Stimulated activated CD4-positive, alpha-beta T cell treated with anti-CD3 and anti-CD28 coated beads, TNF-alpha, amount 100 ng/mL, for 1 hour (primary cell): ENCODE results near the gene TMED3.
"Not testable (repeated sequence)": the region's sequence is repeated elsewhere in the genome, so short reads cannot be mapped to it uniquely, and the experiment has no call there.

Experiments
- DNase-seq, 3 donors: peaks; one replicate each; pipeline ENCODE4 v3.0.0-alpha.2; 2020; ENCODE audit warnings: low read depth in 3 of 3, low spot score in 1 of 3

The TMED3 gene

DNA sequence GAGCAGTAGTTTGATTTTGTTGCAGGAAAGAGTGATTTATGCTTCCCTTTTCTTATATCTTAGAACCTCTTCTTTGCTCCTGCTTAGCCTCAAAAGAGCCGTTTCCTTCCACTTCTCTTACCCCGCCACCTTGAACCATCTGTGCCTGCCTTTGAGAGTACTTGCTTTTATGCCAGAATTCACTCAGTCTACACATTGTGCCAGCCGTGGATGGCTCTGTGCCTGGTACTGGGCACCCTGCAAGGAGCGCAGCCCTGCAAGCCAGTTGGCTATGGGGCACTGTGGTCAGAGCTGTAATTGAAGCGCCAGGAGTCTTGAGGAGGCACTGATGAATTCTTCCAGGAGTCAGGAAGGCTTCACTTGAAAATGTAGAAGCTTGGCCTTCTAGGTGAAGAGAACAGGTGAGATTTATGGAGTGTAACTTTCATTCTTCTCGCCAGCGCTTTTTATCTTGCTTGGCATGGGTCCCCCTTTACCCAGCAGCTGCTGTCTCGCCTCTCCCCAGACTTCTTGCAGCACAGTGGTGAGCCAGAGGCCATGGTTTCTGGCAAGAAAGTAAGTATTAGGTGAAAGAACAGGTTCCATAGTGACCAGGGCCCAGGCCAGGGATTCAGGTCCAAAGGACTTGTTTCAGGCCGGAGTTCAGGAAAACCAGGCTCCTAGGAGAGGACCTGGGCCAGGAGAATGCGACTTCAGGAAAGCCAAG, 4.9 kb downstream of the TMED3 start:
- DNase-seq, result no peak

DNA sequence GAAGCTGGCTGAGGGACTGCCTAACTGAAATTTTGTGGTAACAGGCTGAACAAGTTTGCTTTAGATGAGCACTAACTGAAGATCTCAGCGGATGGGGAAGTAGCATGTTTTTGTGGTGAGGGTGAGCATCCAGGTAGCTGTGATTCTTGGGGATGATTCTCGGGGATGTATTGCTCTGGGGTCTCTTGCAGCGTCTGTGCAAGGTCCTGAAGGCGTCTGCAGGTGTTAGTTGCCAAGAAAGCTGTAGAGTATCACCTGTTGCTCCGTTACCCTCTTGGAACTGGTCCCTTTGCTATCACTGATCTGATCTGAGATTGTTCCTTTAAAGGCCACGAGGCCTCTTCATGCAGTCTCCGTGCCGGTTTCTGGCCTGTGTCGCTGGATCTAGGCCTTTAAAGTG, 6.0 kb downstream of the TMED3 start:
- DNase-seq, result no peak

DNA sequence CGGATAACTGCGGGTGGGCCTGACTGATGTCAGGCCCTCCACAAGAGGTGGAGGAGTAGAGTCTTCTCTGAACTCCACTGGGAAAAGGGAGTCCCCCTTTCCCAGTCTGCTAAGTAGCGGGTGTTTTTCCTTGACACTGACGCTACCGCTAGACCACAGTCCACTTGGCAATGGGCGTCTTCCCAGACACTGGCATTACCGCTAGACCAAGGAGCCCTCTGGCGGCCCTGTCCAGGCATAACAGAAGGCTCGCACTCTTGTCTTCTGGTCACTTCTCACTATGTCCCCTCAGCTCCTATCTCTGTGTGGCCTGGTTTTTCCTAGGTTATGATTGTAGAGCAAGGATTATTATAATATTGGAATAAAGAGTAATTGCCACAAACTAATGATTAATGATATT, 9.1 kb downstream of the TMED3 start:
- DNase-seq, result not testable (repeated sequence)

DNA sequence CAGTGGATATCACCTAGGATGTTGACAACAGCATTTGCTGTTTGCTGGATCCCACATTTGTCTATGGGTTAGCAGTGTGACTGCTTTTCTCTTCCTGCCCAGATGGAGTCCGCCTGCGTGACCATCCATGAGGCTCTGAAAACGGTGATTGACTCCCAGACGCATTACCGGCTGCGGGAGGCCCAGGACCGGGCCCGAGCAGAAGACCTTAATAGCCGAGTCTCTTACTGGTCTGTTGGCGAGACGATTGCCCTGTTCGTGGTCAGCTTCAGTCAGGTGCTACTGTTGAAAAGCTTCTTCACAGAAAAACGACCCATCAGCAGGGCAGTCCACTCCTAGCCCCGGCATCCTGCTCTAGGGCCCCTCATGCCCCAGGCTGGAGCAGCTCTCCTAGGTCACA, 11.0 kb downstream of the TMED3 start:
- no peak for DNase-seq

DNA sequence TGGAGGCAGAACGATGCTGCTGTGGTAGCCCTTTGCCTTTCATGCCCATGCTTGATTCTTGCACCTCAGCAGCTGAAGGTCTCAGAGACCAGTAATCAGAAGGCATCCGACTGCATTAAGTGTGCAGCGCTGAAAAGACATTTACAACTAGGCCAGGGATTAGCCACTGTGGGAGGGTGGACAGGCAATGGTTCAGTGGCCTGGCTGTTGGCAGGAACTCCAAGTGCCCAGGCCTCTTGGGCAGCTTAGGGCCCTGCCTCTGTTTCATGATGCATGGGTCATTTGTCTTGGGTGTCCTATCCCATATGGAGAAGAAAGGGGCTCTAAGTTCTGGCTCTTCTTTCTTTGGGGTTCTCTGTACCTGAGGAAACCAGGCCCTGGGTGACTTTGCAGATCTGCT, 11.4 kb downstream of the TMED3 start:
- no peak for DNase-seq

DNA sequence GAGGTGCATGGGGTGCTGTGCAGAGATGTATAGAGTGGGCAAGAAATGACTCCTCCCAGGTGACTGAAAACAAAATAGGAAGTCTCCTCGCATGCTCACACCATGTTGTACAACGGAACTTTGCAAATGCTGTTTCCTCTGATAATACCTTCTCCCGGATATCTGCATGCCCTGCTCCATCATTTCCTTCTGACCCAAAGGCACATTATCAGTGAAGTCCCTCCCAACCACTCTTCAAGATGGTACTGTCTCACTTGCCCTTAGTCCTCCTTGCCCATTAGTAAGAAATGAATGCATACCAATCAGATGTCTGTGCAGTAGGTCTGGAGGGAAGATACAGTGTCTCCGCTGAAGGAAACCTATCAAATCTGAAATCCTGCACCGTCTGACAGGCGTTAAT, 12.0 kb downstream of the TMED3 start:
- DNase-seq, result no peak

DNA sequence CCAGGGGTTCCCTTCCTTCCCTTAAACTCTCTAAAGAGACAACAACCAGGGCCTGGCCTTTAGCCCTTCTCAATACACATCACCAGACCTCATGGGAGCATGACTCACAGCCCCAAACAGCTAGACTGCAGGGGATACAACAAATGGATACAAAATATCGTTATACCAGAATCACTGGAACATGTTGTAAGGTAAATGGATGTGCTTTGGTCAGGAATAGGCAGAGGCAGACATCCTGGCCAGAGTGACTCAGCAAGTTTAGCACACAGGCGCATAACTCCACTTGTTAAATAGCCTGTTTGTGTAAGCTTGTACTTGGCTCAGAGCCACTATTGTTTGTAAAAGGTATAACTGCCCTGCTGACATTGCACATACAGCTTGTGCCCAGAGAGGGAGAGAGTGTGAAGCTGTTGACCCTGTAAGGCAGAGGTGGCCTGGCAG, 18.3 kb downstream of the TMED3 start:
- no peak for DNase-seq

DNA sequence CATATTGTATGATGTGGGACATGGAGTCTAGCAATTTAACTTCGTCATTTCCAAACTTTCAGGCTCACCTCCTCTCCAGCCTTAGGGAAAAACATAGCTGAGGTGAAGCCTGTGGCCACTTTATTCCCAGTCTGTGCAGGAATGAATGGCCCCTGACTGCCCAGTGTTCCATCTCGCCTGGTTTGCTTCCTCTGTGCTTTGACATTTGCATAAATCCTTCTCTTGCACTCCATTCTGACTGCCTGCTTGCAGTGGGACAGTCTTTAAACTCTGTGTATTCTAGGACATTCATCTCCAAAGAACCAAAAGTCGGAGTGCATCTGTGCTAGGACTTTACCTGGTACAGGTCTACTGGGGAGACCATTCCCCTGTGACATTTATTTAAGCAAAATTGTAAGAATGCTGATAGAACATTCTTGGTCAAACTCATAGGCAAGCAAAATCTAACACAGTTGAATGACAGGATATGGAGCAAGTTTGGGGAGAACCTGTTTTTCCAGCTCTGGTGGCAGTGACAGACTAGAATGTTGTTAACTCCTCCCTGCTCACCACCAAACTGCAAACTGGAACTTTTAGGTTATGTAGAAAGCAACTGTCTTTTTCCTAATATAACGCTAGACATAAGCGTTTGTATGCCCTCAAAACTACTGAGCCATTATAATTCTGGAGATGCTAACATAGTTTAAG, 22.1 kb downstream of the TMED3 start:
- no peak for DNase-seq

DNA sequence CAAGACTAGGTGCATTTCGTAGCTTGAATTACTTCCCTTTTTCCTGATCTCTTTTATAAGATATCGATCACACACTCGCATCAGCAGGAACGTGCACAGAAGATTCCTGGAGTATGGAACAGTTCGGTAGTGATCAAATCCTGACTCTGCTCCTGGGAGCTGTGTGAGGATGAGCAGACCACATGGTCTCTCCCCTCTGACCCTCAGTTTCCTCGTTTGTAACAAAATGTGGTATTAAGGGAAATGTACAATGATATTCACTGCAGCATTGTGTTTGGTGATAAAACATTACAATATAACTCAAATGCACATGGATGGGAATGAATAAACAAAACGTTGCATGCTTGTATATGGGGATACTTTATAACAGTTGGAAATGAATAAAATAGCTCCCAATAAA, 26.7 kb downstream of the TMED3 start:
- DNase-seq, result no peak

DNA sequence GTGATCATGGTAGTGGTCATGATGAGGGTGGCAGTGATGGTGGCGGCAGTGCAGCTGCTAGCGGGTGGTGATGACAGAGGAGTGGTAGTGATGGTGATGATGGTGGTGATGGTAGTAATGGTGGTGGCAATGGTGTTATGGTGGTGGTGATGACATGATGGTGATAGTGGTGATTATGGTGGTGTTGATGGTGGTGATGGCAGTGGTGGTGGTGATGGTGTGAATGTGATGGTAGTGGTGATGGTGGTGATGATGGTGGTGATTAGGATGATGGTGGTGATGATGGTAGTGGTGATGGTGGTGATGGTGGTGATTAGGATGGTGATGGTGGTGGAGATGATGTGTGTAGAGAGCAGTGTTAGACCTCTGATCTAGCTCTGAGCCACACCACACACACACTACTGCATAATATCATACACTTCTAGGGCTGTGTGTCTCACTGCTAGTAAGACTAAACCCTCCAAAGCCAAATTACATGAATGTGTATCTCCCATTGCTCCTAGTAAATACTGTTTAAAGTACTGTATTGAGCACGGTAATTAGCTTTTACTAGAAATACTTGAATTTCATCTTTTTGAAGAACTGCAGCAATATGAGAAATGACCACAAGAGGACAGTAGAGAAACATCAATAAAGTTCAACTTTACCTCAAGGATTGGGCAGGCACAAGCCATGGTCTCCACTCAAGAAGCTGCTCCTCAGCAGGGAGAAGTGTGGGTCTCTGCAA, 28.8 kb downstream of the TMED3 start:
- no peak for DNase-seq

DNA sequence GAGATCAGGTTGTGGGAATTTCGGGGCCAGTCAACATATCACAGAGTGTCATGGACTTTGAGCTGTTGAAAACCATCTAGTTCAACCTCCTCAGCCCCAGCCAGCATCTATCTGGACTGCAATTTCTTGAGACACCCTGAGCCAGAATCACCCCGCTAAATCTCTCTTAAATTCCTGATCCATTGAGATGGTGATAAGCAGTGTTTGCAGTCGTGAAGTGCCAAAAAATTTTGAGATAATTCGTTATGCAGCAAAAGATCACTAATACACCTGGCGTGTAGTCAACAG, 29.3 kb downstream of the TMED3 start:
- DNase-seq, result no peak

DNA sequence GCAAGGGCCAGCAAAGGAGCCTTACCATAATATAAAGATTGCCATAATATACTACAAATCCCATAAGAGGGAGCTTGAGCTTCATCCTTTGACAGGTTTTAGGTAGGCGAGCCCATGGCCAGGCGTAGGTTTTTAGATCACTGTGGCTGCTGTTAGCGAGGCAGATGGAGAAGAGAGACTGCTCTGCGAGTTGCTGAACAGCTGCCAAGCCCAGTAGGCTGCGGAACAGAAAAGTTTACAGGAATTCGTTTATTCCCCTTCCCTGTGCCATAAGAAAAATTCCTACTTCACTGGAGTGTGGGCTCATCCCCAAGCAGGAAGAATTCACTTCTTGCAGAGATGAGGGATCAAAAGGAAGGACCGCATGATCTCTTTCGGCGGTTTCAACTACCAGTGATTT, 30.5 kb downstream of the TMED3 start:
- DNase-seq, result no peak

DNA sequence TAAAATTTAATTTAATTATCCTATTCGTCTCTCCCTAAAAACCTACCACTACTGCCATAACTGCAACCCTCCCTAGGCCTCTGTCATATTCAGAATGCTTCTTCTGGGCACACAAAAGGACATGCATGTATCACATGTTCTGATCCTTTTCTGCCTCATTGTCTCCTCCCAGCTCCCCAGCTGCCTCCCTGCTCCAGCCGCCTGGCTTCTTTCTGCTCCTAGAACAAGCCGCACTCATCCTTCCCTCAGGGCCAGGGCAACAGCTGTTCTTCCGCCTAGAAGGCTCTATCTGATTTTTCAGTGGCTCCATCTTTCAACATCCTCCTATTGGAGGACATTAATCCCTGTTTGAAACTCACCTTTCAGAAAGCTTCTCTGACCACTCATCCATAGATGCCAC, 38.6 kb downstream of the TMED3 start:
- DNase-seq, result no peak

DNA sequence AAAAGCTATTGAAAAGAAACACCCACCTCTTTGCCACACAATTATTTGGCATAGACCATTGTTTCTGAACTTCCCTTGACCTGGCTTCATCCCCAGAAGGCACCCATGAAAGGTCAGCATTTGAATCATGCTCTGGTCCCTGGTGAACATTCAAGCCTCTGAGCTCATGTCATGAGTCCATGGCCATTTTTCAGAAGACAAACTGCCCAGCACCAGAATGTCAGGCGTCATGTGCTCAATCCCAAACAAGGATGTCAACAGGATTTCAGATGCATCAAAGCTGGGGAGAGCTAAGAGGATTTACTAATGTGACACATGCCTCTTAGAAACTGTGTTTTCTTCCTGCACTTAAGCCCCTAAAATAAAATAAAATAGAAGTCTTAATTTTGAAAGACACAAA, 41.3 kb downstream of the TMED3 start:
- DNase-seq, result no peak

DNA sequence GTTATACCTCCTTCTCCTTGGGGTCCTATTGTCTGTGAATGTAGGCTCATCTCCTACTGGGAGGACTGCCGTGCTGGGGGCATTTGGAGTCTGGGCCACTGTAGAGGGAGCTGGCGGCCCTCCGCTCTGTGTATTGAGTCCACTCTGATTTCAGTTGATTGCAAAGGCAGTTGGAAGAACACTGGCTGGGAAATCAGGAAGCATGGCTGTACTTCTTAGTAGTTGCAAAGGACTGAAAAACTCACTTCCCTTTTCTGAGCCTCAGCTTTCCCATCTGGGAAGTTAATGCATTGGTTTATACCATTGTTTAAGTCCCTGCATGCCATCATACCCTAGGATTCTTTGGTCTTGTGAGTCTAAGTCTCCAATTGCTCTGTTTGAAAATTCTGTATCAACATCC, 46.7 kb downstream of the TMED3 start:
- no peak for DNase-seq

DNA sequence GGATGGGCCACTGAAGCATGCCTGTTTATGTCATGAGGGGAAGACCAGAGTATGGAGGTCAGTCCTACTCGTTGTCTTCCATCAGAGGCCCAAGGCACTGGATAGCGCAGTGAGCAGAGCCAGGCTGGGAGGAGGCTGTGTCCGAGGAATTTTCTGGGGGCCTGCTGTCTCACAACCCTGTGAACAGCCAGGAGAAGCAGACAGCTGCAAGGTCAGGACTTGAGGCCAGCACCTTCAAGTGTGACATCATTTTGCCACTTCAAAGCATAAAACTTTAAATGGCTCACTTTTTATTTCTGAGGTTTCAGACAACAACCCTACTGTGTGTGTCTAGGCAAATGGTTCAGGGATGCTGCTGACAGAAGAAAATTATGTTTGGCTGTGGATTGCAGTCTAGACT, 47.2 kb downstream of the TMED3 start:
- no peak for DNase-seq

DNA sequence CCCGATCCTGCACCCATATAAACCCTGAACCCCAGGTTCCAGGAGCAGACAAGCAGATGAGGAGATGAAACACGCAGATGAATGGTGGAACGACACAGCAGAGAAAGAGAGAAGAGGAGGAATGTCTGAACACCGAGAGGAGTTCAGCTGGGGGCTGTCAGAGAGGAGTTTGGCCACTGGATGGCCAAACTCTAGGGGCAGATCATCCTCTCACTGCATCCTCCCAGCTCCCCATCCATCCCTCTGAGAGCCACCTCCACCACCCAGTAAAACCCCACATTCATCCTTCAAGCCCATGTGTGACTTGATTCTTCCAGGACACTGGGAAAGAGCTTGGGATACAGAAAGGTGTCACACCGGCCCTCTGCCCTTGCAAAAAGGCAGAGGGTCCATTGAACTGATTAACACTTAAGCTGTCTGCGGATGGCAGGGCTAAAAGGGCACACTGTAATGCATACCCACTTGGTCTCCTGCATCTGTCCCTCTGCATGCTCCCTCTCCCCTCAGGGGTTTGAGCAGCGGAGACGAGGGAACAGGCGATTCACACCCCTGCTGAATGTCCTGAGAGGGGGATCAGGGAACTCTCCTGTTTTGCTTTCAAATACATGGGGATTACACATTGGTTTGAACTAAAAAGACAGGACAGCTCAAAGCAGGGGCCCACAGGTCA, 53.8 kb downstream of the TMED3 start:
- no peak for DNase-seq

DNA sequence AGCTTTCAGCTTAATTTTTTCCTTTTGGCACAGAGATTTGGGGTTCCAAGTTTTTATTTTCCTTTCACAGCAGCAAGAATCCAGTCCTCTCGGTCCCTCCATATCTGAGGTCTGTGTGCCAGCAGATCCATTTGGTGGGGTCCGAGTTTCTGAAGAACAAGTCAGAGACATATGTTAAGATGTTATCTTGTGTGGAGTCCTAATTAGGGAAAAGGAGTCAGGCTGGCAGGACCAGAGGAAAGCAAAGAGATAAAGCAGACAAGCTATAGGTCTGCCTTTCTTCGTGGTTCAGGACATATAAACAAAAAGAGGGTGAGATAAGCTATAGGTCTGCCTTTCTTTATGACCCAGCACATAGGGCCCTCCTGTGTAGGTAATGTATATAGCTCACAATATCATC, 54.9 kb downstream of the TMED3 start:
- no peak for DNase-seq

DNA sequence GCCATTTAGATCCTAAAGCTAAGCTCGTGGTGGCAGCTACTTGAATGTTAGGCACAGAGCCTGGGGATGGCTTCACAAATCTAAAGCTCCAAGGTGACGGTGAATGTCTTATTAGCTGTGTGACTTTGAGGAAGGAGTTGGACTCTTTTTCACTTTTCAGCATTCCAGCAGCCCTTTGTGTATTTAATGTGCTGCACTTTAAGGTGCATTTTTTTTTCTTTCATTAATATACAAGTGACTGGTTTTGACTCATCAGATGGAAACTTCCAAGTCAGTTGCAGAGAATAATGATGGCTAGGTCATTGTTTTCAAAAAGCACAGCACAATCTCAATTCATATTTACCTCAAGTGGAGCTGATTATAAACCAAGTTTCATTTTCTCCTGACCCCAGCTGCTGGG, 55.8 kb downstream of the TMED3 start:
- DNase-seq, result no peak

DNA sequence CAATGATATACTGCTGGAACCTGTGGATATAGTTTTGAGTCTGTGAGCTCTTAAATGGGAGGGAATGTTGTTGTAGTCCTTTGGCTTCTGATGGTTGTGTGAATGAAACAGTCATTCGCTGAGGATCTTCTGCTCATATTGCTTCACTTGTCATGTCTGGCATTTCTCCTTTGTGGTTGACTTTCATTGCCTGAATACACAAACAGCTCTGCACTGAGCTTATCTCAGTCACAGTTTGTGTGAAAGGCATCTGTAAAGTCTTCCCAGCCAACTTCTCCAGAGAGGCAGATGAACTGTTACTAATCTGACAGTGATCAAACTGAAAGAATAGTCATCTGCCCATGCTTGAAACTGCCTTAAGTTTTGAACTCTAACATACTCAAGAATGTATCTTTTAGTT, 59.8 kb downstream of the TMED3 start:
- no peak for DNase-seq

DNA sequence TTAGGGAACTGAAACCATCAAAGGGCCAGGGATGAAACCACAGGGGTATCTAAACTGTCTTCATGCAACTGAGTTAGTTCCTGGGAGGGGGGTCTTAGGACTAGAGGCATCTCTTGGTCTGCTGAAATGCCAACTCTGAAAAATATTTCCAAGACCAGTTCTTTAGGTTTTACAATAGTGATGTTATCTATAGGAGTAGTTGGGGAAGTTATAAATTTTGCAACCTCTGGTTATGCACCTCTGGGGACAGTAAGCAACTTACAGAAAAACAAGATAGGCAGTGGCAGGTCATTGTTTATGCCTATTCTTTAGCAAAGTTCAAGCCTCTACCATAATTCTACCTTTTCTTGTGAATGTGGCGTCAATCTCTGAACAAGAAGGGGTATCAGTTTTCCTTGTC, 60.7 kb downstream of the TMED3 start:
- no peak for DNase-seq

DNA sequence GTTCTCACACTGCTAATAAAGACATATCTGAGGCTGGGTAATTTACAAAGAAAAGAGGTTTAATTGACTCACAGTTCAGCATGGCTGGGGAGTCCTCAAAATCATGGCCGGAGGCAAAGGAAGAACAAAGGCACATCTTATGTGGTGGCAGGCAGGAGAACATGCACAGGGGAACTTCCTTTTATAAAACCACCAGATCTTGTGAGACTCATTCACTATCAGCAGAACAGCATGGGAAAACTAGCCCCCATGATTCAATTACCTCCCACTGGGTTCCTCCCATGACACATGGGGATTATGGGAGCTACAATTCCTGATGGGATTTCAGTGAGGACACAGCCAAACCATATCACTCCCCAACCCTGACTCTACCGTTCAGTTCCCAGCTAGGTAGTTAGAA, 61.5 kb downstream of the TMED3 start:
- no peak for DNase-seq
